Measurements from ENCODE around the gene ST3GAL3.

The ST3GAL3 gene

DNA sequence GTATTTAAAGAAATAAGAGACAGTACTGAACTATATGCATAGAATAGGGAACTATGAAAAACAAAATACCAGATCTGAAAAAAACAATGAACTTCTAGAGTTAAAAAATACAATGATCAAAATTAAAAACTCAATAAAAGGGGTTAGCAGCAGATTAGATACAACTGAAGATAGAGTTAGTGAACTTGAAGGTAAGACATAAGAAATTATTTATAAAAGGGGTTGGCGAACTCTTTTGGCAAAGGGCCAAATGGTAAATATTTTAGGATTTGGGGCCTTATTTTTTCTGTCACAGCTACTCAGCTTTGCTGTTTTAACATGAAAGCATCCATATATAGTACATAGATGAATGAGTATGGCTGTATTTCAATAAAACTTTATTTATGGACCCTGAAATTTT lies 111.4 kb downstream of the ST3GAL3 start:
- DNase-seq = no peak
- H3K4me1 ChIP-seq = no peaks in the 10 kb centered on the region
- H3K9me3 ChIP-seq = no peaks in the 10 kb centered on the region
- H3K27me3 ChIP-seq = no peaks in the 10 kb centered on the region
- TF ChIP-seq, protein P1, sequence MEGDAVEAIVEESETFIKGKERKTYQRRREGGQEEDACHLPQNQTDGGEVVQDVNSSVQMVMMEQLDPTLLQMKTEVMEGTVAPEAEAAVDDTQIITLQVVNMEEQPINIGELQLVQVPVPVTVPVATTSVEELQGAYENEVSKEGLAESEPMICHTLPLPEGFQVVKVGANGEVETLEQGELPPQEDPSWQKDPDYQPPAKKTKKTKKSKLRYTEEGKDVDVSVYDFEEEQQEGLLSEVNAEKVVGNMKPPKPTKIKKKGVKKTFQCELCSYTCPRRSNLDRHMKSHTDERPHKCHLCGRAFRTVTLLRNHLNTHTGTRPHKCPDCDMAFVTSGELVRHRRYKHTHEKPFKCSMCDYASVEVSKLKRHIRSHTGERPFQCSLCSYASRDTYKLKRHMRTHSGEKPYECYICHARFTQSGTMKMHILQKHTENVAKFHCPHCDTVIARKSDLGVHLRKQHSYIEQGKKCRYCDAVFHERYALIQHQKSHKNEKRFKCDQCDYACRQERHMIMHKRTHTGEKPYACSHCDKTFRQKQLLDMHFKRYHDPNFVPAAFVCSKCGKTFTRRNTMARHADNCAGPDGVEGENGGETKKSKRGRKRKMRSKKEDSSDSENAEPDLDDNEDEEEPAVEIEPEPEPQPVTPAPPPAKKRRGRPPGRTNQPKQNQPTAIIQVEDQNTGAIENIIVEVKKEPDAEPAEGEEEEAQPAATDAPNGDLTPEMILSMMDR (IDR thresholded peaks at IDR 0.05; ENCODE audit: low read depth, low read length) = no peak
- no peak overlapping the region for H3K4me3 ChIP-seq (ENCODE audit: low read depth, low read length)
- H3K36me3 ChIP-seq = no peaks in the 10 kb centered on the region

DNA sequence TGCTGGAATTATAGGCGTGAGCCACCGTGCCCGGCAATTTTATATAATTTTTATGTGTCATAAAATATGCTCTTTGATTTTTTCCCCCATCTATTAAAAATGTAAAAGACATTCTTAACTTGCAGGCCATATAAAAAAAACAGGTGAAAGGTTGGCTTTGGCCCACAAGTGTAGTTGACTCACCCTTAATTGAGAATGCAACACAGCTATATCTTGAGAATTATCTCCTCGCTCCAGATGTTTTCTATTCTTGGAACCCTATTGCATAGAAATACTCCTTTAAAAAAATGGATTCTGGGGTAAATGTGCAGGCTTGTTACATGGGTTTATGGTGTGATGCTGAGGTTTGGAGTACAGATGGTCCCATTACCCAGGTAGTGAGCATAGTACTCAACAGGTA lies 112.0 kb downstream of the ST3GAL3 start:
- H3K4me1 ChIP-seq = no peaks in the 10 kb centered on the region
- no peak for DNase-seq
- H3K36me3 ChIP-seq = no peaks in the 10 kb centered on the region
- no peaks in the 10 kb centered on the region for H3K27me3 ChIP-seq
- H3K9me3 ChIP-seq = no peaks in the 10 kb centered on the region
- no peak overlapping the region for H3K4me3 ChIP-seq (ENCODE audit: low read depth, low read length)
- TF ChIP-seq, protein P1 (IDR thresholded peaks at IDR 0.05; ENCODE audit: low read depth, low read length) = no peak

GRCh38 chr1:43821471-43821870 lies 114.1 kb downstream of the ST3GAL3 start:
- no peak overlapping the region for H3K4me3 ChIP-seq (ENCODE audit: low read depth, low read length)
- H3K27me3 ChIP-seq = no peaks in the 10 kb centered on the region
- no peak for DNase-seq
- H3K9me3 ChIP-seq = no peaks in the 10 kb centered on the region
- no peaks in the 10 kb centered on the region for H3K36me3 ChIP-seq
- no peaks in the 10 kb centered on the region for H3K4me1 ChIP-seq
- TF ChIP-seq, protein P1 (IDR thresholded peaks at IDR 0.05; ENCODE audit: low read depth, low read length) = no peak

DNA sequence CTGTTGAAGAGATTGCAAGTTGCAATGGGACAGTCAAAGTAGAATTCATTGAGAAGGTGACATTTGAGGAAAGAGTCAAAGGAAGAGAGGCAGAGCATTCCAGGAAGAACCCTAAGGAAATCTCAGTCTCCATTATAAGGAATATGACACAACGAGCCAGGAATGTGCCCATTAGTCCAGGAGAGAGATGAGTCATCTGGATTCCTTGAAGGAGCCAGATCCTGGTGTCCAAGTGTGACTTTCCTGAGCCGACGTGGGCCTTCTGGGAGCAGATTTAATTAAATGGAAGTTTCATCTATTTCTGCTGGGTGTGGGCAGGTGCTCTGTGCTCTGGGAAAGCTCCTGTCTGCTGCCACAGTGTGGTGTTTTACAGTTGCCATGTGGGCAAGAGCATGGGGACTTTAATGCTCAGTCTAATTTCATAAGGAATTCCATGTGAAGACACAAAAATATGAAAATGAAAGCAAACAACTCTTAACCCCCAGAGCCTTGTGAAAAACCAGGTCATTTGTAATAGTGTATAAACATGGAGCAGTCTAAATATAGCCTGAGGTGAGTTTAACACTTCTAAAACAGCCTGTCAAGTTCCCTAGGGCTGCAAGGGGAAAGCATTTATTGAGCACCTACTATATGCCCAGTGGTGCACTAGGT lies 114.8 kb downstream of the ST3GAL3 start:
- DNase-seq = no peak
- Histone ChIP-seq H3K4me1 (no peaks in the 10 kb centered on the region), H3K36me3 (no peaks in the 10 kb centered on the region), H3K9me3 (no peaks in the 10 kb centered on the region), H3K4me3 (ENCODE audit: low read depth, low read length) (no peak overlapping the region), H3K27me3 (no peaks in the 10 kb centered on the region)
- TF ChIP-seq, protein P1 (IDR thresholded peaks at IDR 0.05; ENCODE audit: low read depth, low read length) = no peak

- Histone ChIP-seq H3K4me3 (ENCODE audit: low read depth, low read length) (no peak overlapping the region), H3K36me3 (no peaks in the 10 kb centered on the region), H3K4me1 (no peaks in the 10 kb centered on the region), H3K9me3 (no peaks in the 10 kb centered on the region), H3K27me3 (no peaks in the 10 kb centered on the region)
- no peak for DNase-seq
- TF ChIP-seq, protein P1 (IDR thresholded peaks at IDR 0.05; ENCODE audit: low read depth, low read length) = no peak
Measured at GRCh38 chr1:43824795-43825194, 117.5 kb downstream of the ST3GAL3 start.

DNA sequence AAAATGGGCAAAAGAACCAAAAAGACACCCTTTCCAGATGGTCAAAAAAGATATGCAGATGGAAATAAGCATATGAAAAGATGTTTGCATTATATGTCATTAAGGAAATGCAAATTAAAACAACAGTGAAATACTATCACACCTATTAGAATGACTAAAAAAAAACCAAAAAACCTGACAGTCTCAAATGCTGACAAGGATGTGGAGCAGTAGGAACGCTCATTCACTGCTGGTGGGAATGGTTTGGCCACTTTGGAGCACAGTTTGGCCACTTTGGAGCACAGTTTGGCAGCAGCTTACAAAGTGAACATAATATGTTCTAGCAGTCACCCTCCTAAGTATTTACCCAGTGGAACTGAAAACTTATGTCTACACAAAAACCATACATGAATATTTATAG lies 121.2 kb downstream of the ST3GAL3 start:
- no peaks in the 10 kb centered on the region for H3K27me3 ChIP-seq
- DNase-seq = no peak
- H3K4me1 ChIP-seq = no peaks in the 10 kb centered on the region
- TF ChIP-seq, protein P1 (IDR thresholded peaks at IDR 0.05; ENCODE audit: low read depth, low read length) = no peak
- H3K9me3 ChIP-seq = no peaks in the 10 kb centered on the region
- no peak overlapping the region for H3K4me3 ChIP-seq (ENCODE audit: low read depth, low read length)
- no peaks in the 10 kb centered on the region for H3K36me3 ChIP-seq

Measured in BE2C (cell line).